ENCODE measurements around the gene NRROS. TPM values are rescaled to one million over a fixed set of nuclear protein-coding genes. Genes with fewer than 3 reads are reported as not detected.
A peak's percentile ranks its signal among the peaks of the same experiment; 100 is the strongest.

NRROS gene
- total RNA-seq, 1 donor from 2014 or later = 10.0 TPM

DNA sequence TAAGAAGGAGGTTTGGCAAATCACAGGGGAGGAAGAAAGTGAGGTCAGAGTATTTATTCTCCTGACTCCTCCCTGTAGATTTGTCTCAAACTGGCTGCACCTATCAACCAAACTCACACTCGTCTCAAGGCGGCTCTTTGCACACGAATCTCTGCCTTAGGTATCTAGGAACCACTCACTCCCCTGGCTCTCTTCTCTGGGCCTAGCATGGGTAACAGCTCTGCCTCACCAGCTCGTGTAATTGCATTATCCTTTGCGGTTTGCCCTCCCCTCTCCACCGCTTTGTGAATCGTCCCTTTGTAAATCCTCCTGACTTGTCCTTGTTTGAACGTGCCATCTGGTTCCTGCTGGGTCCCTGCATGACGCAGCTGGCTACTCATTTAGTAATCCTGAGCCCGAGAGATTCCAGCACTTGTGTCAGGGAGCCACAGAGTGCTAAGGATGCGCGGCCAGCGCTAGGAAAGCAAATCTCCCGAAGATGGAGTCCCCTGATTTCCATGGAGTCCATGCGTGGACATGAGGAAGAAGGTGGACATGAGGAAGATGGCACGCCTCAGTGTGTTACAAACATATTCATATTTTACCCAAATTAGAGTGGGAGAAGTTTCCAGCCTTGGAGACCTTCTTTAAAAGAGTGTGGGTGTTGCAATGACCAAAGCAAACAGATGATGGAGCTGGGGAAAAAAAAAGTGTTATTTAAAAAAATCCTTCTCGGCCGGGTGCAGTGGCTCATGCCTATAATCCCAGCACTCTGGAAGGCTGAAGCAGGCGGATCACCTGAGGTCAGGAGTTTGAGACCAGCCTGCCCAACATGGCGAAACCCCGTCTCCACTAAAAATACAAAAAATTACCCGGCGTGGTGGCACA, 26.7 kb downstream of the NRROS start:
- intact Hi-C loops (cut with DNase I) = no loop called here
- ATAC-seq (peak; percentile 86), DNase-seq (ENCODE audit: low spot score) (peak; percentile 47)

DNA sequence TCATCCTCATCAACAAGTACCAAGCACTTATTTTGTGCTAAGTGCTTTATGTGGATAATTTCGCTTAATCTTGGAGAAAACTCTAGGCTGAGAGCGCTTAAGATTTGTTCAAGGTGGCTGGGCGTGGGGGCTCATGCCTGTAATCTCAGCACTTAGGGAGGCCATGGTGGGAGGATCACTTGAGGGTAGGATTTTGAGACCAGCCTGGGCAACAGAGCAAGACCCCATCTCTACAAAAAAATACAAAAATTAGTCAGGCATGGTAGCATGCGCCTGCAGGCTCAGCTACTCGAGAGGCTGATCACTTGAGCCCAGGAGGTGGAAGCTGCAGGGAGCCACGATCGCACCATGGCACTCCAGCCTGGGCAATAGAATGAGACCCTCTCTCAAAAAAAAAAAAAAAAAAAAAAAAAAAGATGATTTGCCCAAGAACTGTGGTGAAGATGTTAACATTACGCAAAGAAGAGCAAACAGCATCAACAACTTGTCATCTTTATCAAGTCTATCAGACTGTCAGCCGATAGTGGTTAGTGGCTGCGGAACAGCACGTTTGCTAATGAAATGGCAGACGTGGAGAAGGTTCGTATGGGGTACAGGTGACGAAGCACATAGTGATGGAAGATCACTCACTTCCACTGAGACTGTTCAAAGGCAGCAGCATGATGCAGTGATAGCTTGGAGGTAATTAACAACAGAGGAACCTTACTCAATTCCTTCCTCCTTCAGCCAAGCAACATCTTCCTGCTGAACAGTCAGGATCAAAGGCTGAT, 27.7 kb downstream of the NRROS start:
- DNase-seq (ENCODE audit: low spot score) (peak; percentile 28), ATAC-seq (no peak)
- intact Hi-C loops (cut with DNase I) = no loop called here

DNA sequence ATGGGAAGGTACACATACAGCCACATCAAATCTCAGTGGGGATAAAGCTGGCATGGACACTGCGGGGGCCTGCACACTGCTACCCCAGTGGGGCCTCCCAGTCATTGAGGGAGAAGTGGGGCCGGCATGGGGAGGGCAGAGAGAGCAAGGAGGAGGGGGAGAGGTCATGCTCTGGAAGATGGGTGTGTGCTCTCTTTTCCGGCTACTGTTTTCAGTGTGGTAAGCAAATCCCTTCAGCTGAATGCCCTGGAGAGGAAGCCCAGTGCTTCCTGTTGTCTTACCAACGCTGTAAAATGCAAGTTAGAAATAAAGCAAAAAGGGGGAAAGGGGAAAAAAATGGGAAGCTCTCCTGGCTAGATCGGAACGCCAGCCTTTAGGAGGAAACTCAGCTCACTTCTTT, 30.8 kb downstream of the NRROS start:
- intact Hi-C loops (cut with DNase I) = no loop called here
- ATAC-seq (peak; percentile 65), DNase-seq (ENCODE audit: low spot score) (peak; percentile 49)

DNA sequence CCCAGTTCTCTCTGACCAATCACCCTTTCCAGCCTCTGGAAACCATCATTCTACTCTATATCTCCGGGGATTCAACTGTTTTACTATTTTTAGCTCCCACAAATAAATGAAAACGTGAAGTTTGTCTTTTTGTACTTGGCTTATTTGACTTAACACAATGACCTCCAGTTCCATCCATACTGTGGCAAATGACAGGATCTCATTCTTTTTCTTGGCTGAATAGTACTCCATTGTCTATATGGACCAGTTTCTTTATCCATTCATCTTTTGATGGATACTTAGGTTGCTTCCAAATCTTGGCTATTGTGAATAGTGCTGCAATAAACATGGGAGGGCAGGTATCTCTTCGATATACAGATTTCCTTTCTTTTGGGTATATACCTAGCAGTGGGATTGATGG, 34.1 kb downstream of the NRROS start:
- ATAC-seq = no peak
- DNase-seq (ENCODE audit: low spot score) = no peak
- intact Hi-C loops (cut with DNase I) = no loop called here

DNA sequence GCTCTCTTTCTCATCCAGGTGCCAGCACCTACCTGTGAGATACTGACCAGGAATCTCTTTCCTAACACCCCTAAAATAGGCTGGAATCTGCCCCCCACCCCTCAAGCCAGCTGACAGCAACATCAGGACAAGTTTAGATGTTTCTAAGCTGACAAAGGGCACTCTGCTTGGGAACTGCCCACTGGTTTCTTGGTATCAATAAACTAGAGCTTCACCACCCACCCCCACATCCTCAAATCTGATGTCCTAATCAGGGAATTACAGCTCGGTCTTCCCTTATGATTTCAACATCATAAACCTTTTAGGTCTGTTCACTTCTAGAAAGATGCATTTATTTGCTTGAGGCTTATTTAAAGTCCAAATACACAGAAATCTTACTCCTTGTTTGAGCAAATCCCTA, 37.9 kb downstream of the NRROS start:
- ATAC-seq = no peak
- no peak for DNase-seq (ENCODE audit: low spot score)
- intact Hi-C loops (cut with DNase I) = no loop called here

DNA sequence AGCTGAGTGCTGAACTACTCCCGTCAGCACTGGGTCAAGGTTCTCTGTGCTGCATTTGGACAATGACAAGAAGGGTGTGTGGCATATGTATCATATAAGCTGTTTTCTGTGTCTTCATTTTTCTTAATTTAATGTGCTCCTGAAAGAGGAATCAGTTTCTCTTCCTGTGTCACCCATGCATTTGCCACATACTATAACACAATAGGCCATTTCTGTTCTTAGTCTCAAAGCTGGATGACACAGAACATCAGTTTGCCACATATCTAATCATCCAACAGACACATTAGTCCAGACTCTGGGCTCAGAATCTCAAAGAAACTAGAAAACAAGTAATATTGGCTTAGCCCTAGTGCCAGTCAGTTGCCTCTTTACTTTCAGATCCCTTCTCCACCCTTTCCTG, 38.4 kb downstream of the NRROS start:
- ATAC-seq (no peak), DNase-seq (ENCODE audit: low spot score) (no peak)
- intact Hi-C loops (cut with DNase I) = no loop called here

DNA sequence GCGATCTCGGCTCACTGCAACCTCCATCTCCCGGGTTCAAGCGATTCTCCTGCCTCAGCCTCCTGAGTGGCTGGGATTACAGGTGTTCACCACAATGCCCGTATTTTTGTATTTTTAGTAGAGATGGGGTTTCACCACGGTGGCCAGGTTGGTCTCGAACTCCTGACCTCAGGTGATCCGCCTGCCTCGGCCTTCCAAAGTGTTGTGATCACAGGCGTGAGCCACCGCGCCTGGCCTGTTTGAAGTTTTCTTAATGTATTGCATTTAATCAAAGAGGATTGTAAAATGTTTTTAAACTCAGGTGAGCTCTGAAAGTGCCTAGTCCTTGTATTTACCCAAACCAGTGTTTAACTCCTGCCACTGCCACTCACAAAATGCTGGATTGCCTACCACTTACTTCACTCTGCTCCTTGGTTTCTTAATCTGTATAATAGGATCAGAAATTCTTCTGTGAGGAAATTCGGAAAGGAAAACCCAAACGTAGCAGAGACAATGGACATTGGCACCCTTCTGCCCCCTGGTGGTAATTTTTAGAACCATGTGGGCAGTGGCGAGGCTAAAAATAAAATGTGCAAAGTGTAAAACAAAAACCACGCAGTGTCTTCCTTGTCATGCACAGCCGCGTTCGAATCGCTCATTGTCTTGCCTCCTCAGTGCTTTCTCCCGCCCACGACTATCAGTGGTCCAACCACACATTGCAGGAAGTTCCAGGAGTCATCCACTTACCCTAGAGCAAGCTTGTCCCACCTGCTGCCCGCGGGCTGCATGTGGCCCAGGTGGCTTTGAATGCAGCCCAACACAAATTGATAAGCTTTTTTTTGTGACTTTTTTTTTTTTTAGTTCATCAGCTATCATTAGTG, 45.3 kb downstream of the NRROS start:
- ATAC-seq (peak; percentile 79), DNase-seq (ENCODE audit: low spot score) (peak; percentile 80)
- intact Hi-C loops (cut with DNase I) = loop anchor here (10.0 kb wide), 1 partner anchor 80 kb away; no protein-coding TSS in a partner anchor

DNA sequence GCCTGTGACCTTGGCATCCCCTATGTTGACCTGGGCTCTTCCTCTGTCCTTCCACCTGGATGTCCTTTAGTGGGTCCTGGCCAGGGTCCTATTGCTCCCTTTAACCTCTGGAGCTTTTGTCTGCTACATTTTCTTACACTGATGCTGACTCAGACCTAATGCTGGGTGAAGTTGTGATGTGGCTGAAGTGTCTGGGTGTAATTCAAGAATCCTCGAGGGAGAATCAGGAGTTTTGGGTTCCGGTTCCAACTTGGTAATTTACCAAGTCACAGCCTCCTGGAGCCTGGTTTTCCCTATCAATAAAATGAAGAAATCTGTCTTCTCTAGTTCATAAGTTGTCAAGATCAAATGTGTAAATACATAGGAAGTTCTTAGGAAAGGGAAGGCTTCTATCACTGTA, 46.9 kb downstream of the NRROS start:
- intact Hi-C loops (cut with DNase I) = loop anchor here (10.0 kb wide), 1 partner anchor 82 kb away; no protein-coding TSS in a partner anchor
- DNase-seq (ENCODE audit: low spot score) (no peak), ATAC-seq (no peak)

DNA sequence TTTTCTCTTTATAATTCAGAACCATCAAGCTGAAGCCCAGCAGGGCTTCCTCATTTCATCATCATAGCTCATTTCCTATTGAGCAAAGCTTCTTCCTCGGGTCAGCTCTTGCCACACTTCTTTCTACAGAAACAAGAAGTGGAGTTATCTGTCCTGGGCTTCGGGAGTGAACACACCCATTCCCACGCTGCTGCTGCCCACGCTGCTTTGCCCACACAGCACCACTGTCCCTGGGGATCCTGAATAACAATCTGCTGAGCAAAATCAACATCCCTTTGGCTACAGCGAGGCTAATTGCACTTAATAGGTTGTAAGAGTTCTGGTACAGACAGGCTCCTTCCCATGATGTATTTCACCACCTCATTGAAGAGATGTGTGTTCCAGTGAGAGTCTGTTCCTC, 48.9 kb downstream of the NRROS start:
- peak; percentile 78 for ATAC-seq
- DNase-seq (ENCODE audit: low spot score) = no peak
- intact Hi-C loops (cut with DNase I) = loop anchor here (10.0 kb wide), 1 partner anchor 84 kb away; no protein-coding TSS in a partner anchor

DNA sequence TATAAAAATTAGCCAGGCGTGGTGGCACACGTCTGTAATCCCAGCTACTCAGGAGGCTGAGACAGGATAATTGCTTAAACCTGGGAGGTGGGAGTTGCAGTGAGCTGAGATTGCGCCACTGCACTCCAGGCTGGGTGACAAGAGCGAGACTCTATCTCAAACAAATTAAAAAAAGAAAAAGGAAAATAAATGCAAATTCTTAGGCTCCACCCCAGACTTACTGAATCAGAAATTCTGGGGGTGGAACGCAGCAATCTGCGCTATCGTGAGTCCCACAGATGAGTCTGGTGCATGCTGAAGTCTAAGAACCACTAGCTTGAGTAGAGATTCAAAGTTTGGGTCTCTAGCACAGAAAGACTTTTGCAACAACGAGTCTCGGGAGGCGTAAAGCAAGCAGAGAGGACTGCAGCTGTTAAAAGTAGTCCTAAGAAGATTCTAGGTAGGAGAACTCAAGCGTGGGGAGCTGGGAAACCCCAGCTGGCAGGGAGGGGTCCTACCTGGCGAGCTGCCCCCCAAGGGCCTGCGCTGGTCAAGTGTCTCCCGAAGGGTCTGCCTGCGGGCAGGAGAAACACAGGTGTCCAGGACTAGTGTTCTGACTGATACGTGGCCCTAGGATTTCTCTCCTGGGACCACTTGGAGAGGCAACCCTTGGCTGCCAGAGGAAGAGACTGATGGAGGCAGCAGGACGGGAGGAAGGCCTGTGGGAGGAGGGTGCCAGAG, 50.6 kb downstream of the NRROS start:
- DNase-seq (ENCODE audit: low spot score) = no peak
- no peak for ATAC-seq
- intact Hi-C loops (cut with DNase I) = loop anchor here (10.0 kb wide), 1 partner anchor 85 kb away; no protein-coding TSS in a partner anchor

DNA sequence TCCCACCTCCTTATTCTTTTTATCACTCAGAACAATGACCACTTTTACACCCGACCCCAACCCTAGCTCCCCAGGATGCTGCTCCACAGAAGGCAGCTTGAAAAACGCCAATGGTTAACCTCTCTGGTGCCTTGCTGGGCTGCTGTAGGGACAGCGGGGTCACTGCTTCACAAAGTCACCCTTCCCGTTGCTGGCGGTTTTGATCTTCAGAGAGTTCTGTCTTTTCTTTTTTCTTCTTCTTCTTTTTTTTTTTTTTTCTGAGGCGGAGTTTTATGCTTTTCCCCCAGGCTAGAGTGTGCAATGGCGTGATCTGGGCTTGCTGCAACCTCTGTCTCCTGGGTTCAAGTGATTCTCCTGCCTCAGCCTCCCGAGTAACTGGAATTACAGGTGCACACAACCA, 51.9 kb downstream of the NRROS start:
- intact Hi-C loops (cut with DNase I) = no loop called here
- ATAC-seq = no peak

DNA sequence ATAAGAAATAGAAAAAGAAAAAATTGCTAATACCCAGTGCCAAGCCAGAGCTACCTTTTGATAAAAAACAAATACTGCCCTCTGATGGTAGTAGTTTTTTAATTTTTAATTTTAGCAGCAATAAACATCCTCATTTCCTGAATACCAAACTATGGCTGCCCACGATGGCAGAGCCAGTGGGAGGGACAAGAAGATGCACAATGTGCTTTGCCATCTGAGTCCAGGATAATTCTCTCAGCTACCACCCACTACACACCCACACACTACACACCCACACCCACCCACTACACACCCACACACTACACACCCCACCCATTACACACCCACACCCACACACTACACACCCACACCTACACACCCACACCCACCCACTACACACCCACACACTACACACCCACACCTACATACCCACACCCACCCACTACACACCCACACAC, 54.7 kb downstream of the NRROS start:
- intact Hi-C loops (cut with DNase I) = no loop called here
- ATAC-seq (no peak), DNase-seq (ENCODE audit: low spot score) (no peak)

More for the DNA sequence above, 51.9 kb downstream of the NRROS start:
- no peak for DNase-seq (ENCODE audit: low spot score)

DNA sequence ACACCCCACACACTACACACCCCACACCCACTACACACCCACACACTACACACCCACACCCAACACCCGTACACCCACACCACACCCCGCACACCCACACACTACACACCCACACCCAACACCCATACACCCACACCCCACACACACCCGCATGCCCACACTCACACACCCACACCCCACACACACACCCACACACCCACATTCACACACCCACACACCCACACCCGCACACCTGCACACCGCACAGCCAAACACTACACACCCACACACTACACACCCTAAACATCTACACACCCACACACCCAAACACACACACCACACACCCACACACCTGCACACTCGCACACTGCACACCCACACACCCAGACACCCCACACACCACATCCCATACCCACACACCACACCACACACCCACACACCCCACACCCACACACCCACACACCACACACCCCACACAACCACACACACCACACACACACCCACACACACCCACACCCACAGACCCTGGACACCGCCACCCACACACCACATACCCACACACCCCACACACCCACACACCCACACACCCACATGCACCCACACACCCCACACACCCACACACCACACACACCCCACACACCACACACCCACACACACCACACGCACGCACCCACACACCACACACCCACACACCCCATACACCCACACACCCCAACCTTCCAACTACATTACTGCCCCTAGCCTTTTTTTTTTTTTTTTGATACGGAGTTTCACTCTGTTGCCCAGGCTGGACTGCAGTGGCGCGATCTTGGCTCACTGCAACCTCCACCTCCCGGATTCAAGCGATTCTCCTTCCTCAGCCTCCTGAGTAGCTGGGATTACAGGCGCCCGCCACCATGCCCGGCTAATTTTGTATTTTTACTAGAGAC, 55.7 kb downstream of the NRROS start:
- DNase-seq (ENCODE audit: low spot score) (no peak), ATAC-seq (peak; percentile 34)
- intact Hi-C loops (cut with DNase I) = no loop called here

DNA sequence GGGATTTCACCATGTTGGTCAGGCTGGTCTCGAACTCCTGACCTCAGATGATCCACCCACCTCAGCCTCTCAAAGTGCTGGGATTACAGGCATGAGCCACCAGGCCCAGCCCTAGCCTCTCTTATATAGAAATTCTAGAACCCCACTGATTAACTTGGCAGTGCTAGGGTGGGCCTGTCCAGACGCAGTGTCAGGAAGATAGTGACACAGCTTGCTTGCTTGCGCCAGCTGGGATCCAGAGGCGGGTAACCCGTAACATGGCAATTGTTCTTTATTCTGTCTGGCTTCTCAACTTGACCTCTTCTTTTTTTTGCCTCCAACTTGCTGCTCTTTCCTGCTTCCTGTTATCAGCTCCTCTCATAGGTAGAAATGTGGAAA, 56.3 kb downstream of the NRROS start:
- no peak for DNase-seq (ENCODE audit: low spot score)
- ATAC-seq = no peak
- intact Hi-C loops (cut with DNase I) = no loop called here

DNA sequence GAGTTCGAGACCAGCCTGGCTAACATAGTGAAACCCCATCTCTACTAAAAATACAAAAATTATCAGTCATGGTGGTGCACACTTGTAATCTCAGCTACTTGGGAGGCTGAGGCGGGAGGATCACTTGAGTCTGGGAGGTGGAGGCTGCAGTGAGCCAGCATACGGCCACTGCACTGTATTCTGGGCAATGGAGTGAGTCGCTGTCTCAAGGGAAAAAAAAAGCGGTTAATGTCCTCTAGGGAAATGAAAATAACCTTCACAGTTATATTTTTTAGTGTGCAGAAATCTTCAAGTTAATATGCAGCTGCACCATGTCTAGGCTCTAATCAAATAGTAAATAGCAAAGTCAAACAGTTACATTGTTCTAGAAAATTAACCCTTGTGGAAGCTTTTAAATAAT, 57.8 kb downstream of the NRROS start:
- intact Hi-C loops (cut with DNase I) = no loop called here
- ATAC-seq (no peak), DNase-seq (ENCODE audit: low spot score) (no peak)

DNA sequence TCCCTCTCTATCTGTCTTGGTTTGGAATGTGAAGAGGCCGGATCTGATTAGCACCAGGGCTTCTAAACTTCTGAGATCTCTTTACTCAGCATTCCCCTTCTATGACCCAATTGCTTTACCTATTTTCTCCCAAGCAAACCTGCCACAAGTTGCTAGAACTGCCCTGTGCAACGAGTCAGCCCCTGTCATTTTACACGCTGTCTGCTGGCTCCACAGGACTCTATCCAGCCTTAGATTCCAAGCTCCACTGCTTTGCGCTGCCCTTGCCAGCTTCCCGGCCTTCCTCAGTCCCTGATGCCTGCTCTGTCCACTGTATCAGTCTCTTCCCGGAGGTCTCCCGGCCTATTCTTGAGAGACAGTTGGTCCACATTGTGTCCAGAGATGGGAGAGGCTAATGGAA, 60.3 kb downstream of the NRROS start:
- no peak for ATAC-seq
- intact Hi-C loops (cut with DNase I) = no loop called here
- no peak for DNase-seq (ENCODE audit: low spot score)

DNA sequence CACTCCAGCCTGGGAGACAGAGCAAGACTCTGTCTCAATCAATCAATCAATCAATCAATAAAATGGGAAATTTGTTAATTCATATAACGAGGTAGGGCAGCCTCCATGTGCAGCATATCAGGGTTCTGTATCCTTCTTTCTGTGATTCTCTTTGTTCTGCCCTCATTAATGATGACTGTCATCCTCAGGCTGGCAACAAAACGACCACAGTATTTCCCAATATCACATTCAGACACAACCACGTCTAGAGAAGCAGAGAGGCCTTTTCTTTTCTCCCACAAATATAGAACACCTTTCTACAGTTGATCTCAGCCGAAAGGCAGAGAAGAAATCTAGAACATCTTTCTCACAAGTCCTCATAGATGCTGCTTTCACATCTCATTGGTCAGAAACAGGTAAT, 61.3 kb downstream of the NRROS start:
- DNase-seq (ENCODE audit: low spot score) = no peak
- ATAC-seq = no peak
- intact Hi-C loops (cut with DNase I) = no loop called here

DNA sequence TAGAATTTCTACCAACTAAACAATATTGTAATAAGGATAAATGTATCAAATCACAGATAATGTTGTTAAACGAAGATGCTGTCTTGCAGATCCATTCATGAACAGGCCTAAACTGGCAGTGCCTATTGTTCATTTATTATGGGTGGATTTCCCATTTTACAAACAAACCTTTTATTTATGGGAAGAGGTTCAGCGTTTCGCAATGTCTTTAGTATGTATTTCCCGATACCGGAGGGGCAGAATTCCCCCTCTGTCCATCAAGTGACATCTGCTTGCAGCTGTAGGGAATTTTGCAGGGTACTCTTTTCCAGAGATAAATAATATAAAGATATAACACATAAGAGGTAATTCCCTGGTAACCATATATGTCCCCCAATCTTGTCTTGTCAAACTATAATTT, 66.8 kb downstream of the NRROS start:
- DNase-seq (ENCODE audit: low spot score) = no peak
- ATAC-seq = no peak
- intact Hi-C loops (cut with DNase I) = no loop called here
